ENCODE results near the gene MTCL1. TPM values are rescaled to one million over a fixed set of nuclear protein-coding genes. Genes with fewer than 3 reads are reported as not detected.
A peak's percentile ranks its signal among the peaks of the same experiment; 100 is the strongest.

Gene MTCL1
- total and polyA plus RNA-seq, 10 of the 15 experiments (the other 5 are each of a cell fraction or from before 2014, with no cell fraction given): 0.03 to 0.36 (median 0.13) TPM; not detected in 4

- Histone ChIP-seq H3K9ac (ENCODE audit: control insufficient read depth, insufficient read depth, low read length) (peak overlapping the region; percentile 27; the same call in 1 of the 2 replicates), H3K36me3 (ENCODE audit: control insufficient read depth in 2 of 2, insufficient read depth in 2 of 2, low read length in 1 of 2) (no peaks in the 10 kb centered on the region), H4K20me1 (ENCODE audit: control insufficient read depth, insufficient read depth) (no peaks in the 10 kb centered on the region), H3K27ac (ENCODE audit: control insufficient read depth, insufficient read depth) (no peak overlapping the region), H3K9me3 (replicated peaks; ENCODE audit: control insufficient read depth, insufficient read depth, low read length) (no peaks in the 10 kb centered on the region), H2AFZ (ENCODE audit: control insufficient read depth, low read depth, low read length) (peak overlapping the region; percentile 90), H3K4me1 (ENCODE audit: control insufficient read depth, insufficient read depth, low read length) (peaks cover 7% of the 10 kb centered on the region), H3K4me3 (peak overlapping the region; percentile 92), H3K27me3 (replicated peaks in 1 of 2; ENCODE audit: control insufficient read depth in 2 of 2, insufficient read depth in 2 of 2, low read length in 1 of 2) (peaks cover 19 to 37% of the 10 kb centered on the region in 2 experiments), H3K79me2 (ENCODE audit: control insufficient read depth, insufficient read depth, low read length) (no peaks in the 10 kb centered on the region), H3K4me2 (ENCODE audit: control insufficient read depth, insufficient read depth) (peak overlapping the region; percentile 99)
- no TSS peak for BruUV-seq (replicated peaks)
- ChIA-PET POLR2A (no interaction called here), RAD21 (ENCODE audit: unreplicated experiment) (interaction anchor here (0.7 kb wide), 1 partner anchor 279 kb away, joined by 3 read pairs; no protein-coding TSS in a partner anchor), CTCF (interaction anchor here (0.8 kb wide), 1 partner anchor 8 kb away, joined by 3 read pairs; no protein-coding TSS in a partner anchor), SMC1A (ENCODE audit: uncharacterized antibody, unreplicated experiment) (no interaction called here)
- 11% methylated on average over 39 of the region's 64 CpGs for WGBS (ENCODE audit: insufficient coverage, insufficient replicate concordance, low lambda C conversion rate, missing lambda C conversion rate)
- in situ Hi-C loops (cut with MboI): loop anchor here (5.0 to 10.0 kb wide), 2 partner anchors 283 to 440 kb away; no protein-coding TSS in a partner anchor
- intact Hi-C loops (cut with micrococcal nuclease; ENCODE audit: unreplicated experiment): no loop called here
- ATAC-seq (peak; percentile 97), DNase-seq (ENCODE audit: low read depth, low spot score) (no peak), FAIRE-seq (no peak)
- TF ChIP-seq ZNF207 (IDR thresholded peaks at IDR 0.05; ENCODE audit: borderline replicate concordance) (no peak), ZNF687 (IDR thresholded peaks at IDR 0.05) (no peak), MYC (IDR thresholded peaks at IDR 0.05; ENCODE audit: insufficient read depth, insufficient read length, insufficient replicate concordance, low read length, severe bottlenecking) (no peak), RUNX3 (IDR thresholded peaks at IDR 0.05; ENCODE audit: low read length) (no peak), MXI1 (IDR thresholded peaks at IDR 0.05; ENCODE audit: low read depth, low read length) (peak; percentile 31; the same call in 1 of the 2 replicates), EGR1 (IDR thresholded peaks at IDR 0.05; ENCODE audit: borderline replicate concordance in 1 of 2, low read depth in 2 of 2, low read length in 2 of 2) (0 out of 3 replicates have a peak, but pooled peaks of 1 of the 2 experiments have one; percentile 52), CHD1 (IDR thresholded peaks at IDR 0.05; ENCODE audit: low read depth, low read length) (no peak), PBX3 (IDR thresholded peaks at IDR 0.05; ENCODE audit: insufficient replicate concordance, low read depth, low read length) (no peak), ZBTB33 (IDR thresholded peaks at IDR 0.05) (no peak), E2F8 (IDR thresholded peaks at IDR 0.05; ENCODE audit: low read depth, partially characterized antibody) (no peak), IRF4 (IDR thresholded peaks at IDR 0.05; ENCODE audit: low read depth, low read length) (no peak)
Measured at GRCh38 chr18:8704361-8705237, 757 bp upstream of the MTCL1 start.

Measured in GM12878 (cell line).